ENCODE data around the gene RPS3.
A peak's percentile ranks its signal among the peaks of the same experiment; 100 is the strongest.
"Not testable (repeated sequence)": the region's sequence is repeated elsewhere in the genome, so short reads cannot be mapped to it uniquely, and the experiment has no call there.

The RPS3 gene

GRCh38 chr11:75380716-75381420 lies 18.4 kb upstream of the RPS3 start:
- DNase-seq: no peak

- DNase-seq: no peak
Observed at GRCh38 chr11:75383246-75383645, 16.1 kb upstream of the RPS3 start.

GRCh38 chr11:75384438-75385080 lies 14.8 kb upstream of the RPS3 start:
- DNase-seq: peak; percentile 63

- no peak for DNase-seq
Observed at GRCh38 chr11:75386942-75387630, 12.2 kb upstream of the RPS3 start.

GRCh38 chr11:75387736-75388294 lies 11.5 kb upstream of the RPS3 start:
- no peak for DNase-seq

GRCh38 chr11:75388386-75389275 lies 10.7 kb upstream of the RPS3 start:
- DNase-seq: peak; percentile 82

GRCh38 chr11:75389276-75389605 lies 10.1 kb upstream of the RPS3 start:
- DNase-seq: no peak

GRCh38 chr11:75389925-75390324 lies 9.4 kb upstream of the RPS3 start:
- no peak for DNase-seq

- DNase-seq: no peak
Observed at GRCh38 chr11:75394085-75394840, 5.1 kb upstream of the RPS3 start.

GRCh38 chr11:75398906-75399305 lies 412 bp upstream of the RPS3 start:
- DNase-seq: no peak

- no peak for DNase-seq
Observed at GRCh38 chr11:75400146-75400865, 988 bp downstream of the RPS3 start.

GRCh38 chr11:75402002-75402773 lies 2.9 kb downstream of the RPS3 start:
- DNase-seq: no peak

GRCh38 chr11:75403037-75403436 lies 3.7 kb downstream of the RPS3 start:
- DNase-seq: no peak

GRCh38 chr11:75403983-75404658 lies 4.8 kb downstream of the RPS3 start:
- DNase-seq: no peak

GRCh38 chr11:75406338-75406777 lies 7.0 kb downstream of the RPS3 start:
- DNase-seq: no peak

GRCh38 chr11:75408957-75409219 lies 9.6 kb downstream of the RPS3 start:
- no peak for DNase-seq

GRCh38 chr11:75409971-75410370 lies 10.7 kb downstream of the RPS3 start:
- DNase-seq: not testable (repeated sequence)

- not testable (repeated sequence) for DNase-seq
Observed at GRCh38 chr11:75413146-75413545, 13.8 kb downstream of the RPS3 start.

GRCh38 chr11:75413864-75414263 lies 14.5 kb downstream of the RPS3 start:
- DNase-seq: peak; percentile 8
